ENCODE results near the gene SLC38A11. TPM values are rescaled to one million over a fixed set of nuclear protein-coding genes. Genes with fewer than 3 reads are reported as not detected.

The SLC38A11 gene
- total and polyA plus RNA-seq, 4 donors: 0.63 to 1.4 (median 1.1) TPM; not detected in 1

DNA sequence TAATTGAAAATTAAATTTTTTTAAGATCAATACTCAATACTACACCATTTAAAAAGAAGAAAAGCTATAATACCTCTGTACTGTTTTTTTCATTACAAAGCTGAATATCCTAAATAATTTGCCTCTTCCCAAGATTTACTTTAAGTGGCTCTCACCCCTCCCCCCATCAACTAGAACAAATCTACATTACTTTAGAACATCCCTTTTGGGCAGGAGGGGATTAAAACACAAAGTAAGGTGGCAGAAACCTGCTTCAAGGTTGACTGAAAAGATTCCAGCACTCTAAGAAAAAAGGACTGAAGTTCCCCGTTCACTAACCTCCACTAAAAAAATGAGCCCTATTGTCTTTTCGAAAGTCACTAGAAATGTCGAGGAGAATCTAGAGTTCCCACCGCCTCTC, 42.3 kb downstream of the SLC38A11 start:
- Histone ChIP-seq H3K27ac (ENCODE audit: low read depth in 1 of 2, low read length in 2 of 2) (no peak overlapping the region), H3K27me3 (ENCODE audit: control insufficient read depth in 1 of 2, insufficient read depth in 2 of 2, low read length in 1 of 2) (no peaks in the 10 kb centered on the region), H3K4me1 (ENCODE audit: control insufficient read depth in 1 of 2, insufficient read depth in 2 of 2, low read length in 2 of 2) (peaks cover 0 to 2% of the 10 kb centered on the region in 2 donors), H3K9me3 (ENCODE audit: control insufficient read depth, low read length) (no peaks in the 10 kb centered on the region), H3K4me3 (ENCODE audit: low read length in 2 of 2) (no peak overlapping the region), H3K36me3 (ENCODE audit: control insufficient read depth in 1 of 2, insufficient read depth in 2 of 2, low read length in 1 of 2) (no peaks in the 10 kb centered on the region)
- ATAC-seq (ENCODE audit: low FRiP score) (no peak), DNase-seq (no peak)
- 92 to 94% methylated on average over 4 of the region's 4 CpGs for WGBS, 2 donors
- intact Hi-C loops (cut with DNase I): loop anchor here (5.0 to 10.0 kb wide), 2 partner anchors 71 to 348 kb away; partner anchors contain the start of gene COBLL1 (in 1 of the 2)

DNA sequence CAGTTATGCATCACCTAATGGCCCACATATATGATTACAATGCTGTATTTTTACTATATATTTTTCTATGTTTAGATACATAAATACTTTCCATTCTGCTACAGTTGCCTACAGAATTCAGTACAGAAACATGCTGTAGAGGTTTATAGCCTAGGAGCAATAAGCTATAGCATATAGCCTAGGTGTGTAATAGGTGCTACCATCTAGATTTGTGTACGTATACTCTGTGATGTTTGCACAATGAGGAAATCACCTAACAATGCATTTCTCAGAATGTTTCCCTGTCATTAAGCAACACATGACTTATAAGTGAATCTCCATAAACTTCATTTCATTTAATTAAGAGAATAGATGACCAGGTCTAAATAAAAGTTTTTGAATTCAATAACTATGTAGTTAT, 43.5 kb downstream of the SLC38A11 start:
- Histone ChIP-seq H3K27me3 (ENCODE audit: control insufficient read depth in 1 of 2, insufficient read depth in 2 of 2, low read length in 1 of 2) (no peaks in the 10 kb centered on the region), H3K36me3 (ENCODE audit: control insufficient read depth in 1 of 2, insufficient read depth in 2 of 2, low read length in 1 of 2) (no peaks in the 10 kb centered on the region), H3K27ac (ENCODE audit: low read depth in 1 of 2, low read length in 2 of 2) (no peak overlapping the region), H3K9me3 (ENCODE audit: control insufficient read depth, low read length) (no peaks in the 10 kb centered on the region), H3K4me3 (ENCODE audit: low read length in 2 of 2) (no peak overlapping the region), H3K4me1 (ENCODE audit: control insufficient read depth in 1 of 2, insufficient read depth in 2 of 2, low read length in 2 of 2) (peaks cover 0 to 2% of the 10 kb centered on the region in 2 donors)
- WGBS, 2 donors: 55 to 68% methylated on average over 1 of the region's 1 CpG
- no peak for ATAC-seq (ENCODE audit: low FRiP score)
- DNase-seq: no peak
- intact Hi-C loops (cut with DNase I): loop anchor here (5.0 to 10.0 kb wide), 2 partner anchors 70 to 347 kb away; partner anchors contain the start of gene COBLL1 (in 1 of the 2)

DNA sequence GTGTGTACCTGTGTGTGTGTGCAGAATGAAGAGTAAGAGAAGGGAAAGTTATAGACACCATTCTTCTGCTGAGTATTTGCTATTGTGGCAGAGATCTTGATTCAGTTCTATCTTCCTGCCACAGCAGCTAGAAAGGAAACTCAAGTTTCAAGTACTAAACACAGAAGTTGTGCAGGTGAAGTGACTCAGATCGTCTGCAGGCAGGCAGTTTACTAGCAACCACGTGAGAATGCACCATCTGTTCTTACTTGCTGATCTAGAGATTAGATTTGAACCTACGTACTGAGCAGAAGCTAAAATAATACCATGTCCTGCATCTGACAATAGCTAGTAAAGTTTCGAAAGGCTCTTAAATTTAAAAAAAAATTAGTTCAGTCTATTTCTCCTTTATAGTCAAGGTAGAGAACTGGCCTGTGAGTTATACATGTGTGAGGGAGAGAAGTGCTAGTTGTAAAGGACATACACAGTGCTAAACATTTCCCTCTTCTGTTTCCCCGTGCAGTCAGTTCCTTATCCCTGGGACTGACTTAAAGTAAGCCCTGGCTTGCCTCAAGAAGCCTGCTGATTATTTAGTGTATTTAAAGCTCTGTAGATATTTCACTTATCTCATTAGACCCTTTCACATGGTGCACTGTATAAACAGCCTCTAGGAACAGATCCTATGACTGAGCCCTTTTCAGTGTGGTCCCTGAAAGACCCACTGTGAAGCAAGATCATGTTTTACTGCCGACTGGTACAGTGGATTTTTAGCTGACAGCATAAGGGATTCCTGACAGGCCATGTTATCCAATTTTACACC, 45.0 kb downstream of the SLC38A11 start:
- peak; percentile 44 for ATAC-seq (ENCODE audit: low FRiP score)
- Histone ChIP-seq H3K9me3 (ENCODE audit: control insufficient read depth, low read length) (no peaks in the 10 kb centered on the region), H3K4me1 (ENCODE audit: control insufficient read depth in 1 of 2, insufficient read depth in 2 of 2, low read length in 2 of 2) (peaks cover 0 to 2% of the 10 kb centered on the region in 2 donors), H3K27me3 (ENCODE audit: control insufficient read depth in 1 of 2, insufficient read depth in 2 of 2, low read length in 1 of 2) (no peaks in the 10 kb centered on the region), H3K4me3 (ENCODE audit: low read length in 2 of 2) (no peak overlapping the region), H3K27ac (ENCODE audit: low read depth in 1 of 2, low read length in 2 of 2) (peak overlapping the region; percentile 8 to 76), H3K36me3 (ENCODE audit: control insufficient read depth in 1 of 2, insufficient read depth in 2 of 2, low read length in 1 of 2) (no peaks in the 10 kb centered on the region)
- intact Hi-C loops (cut with DNase I): loop anchor here (5.0 to 10.0 kb wide), 2 partner anchors 68 to 345 kb away; partner anchors contain the start of gene COBLL1 (in 1 of the 2)
- 11 to 13% methylated on average over 6 of the region's 6 CpGs for WGBS, 2 donors
- no peak for DNase-seq

DNA sequence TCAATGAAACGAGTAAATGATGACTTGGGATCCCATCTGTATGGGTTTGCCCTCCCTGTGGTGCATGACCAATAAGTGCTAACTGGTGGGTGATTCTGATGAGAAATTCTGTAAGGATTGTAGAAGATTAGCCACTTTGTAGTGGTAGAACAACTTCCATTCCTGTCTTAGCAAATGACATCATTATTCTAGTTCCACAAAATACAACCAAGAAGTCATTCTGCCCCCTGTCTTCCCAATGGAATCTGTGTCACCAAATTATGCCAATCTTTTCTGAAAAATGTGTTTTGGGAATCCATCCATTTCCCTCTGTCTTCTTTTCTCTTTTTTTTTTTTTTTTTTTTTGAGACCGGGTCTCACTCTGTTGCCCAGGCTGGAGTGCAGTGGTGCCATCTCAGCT, 48.4 kb downstream of the SLC38A11 start:
- Histone ChIP-seq H3K27me3 (ENCODE audit: control insufficient read depth in 1 of 2, insufficient read depth in 2 of 2, low read length in 1 of 2) (no peaks in the 10 kb centered on the region), H3K4me1 (ENCODE audit: control insufficient read depth in 1 of 2, insufficient read depth in 2 of 2, low read length in 2 of 2) (peaks cover 0 to 2% of the 10 kb centered on the region in 2 donors), H3K36me3 (ENCODE audit: control insufficient read depth in 1 of 2, insufficient read depth in 2 of 2, low read length in 1 of 2) (no peaks in the 10 kb centered on the region), H3K9me3 (ENCODE audit: control insufficient read depth, low read length) (no peaks in the 10 kb centered on the region), H3K27ac (ENCODE audit: low read depth in 1 of 2, low read length in 2 of 2) (no peak overlapping the region), H3K4me3 (ENCODE audit: low read length in 2 of 2) (no peak overlapping the region)
- no peak for DNase-seq
- ATAC-seq (ENCODE audit: low FRiP score): no peak
- intact Hi-C loops (cut with DNase I): no loop called here
- WGBS, 2 donors: 97% methylated on average over 2 of the region's 2 CpGs

DNA sequence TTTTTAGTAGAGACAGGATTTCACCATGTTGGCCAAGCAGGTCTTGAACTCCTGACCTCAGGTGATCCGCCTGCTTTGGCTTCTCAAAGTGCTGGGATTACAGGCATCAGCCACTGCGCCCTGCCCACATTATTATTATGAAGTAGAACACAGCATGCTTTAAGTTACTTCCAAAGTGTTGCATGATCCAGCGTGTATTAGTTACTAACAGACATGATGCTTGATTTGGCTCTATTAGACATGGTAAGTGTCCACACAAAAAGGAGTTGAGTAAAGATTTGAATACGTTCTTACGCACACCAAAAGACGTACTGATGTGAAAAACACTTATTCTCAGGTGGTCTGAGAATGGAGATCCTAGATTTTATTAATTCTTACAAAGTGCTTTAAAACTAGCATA, 50.0 kb downstream of the SLC38A11 start:
- Histone ChIP-seq H3K9me3 (ENCODE audit: control insufficient read depth, low read length) (no peaks in the 10 kb centered on the region), H3K4me1 (ENCODE audit: control insufficient read depth in 1 of 2, insufficient read depth in 2 of 2, low read length in 2 of 2) (no peaks in the 10 kb centered on the region), H3K27ac (ENCODE audit: low read depth in 1 of 2, low read length in 2 of 2) (no peak overlapping the region), H3K27me3 (ENCODE audit: control insufficient read depth in 1 of 2, insufficient read depth in 2 of 2, low read length in 1 of 2) (no peaks in the 10 kb centered on the region), H3K4me3 (ENCODE audit: low read length in 2 of 2) (no peak overlapping the region), H3K36me3 (ENCODE audit: control insufficient read depth in 1 of 2, insufficient read depth in 2 of 2, low read length in 1 of 2) (no peaks in the 10 kb centered on the region)
- WGBS, 2 donors: 96 to 97% methylated on average over 6 of the region's 6 CpGs
- intact Hi-C loops (cut with DNase I): no loop called here
- ATAC-seq (ENCODE audit: low FRiP score) (no peak), DNase-seq (no peak)

DNA sequence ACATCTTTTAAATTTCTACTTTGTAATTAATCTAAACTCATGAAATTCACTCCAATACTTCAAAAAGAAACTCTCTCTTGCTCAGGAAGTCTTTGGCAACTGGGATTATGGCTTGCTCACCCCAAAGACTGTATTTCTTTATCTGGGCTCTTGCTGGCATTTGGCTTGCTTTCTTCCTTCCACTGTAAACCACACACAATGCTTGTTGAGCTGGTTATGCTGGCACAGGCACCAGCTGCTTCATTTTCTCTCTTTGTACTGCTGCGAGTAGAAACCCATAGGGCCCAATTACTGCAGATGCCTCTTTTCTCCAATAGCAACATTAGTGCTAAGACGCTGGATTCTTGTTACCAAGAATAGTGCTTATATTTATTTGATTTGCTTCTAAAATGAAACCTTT, 51.4 kb downstream of the SLC38A11 start:
- H3K27ac ChIP-seq (ENCODE audit: low read depth in 1 of 2, low read length in 2 of 2): no peak overlapping the region
- no peak for ATAC-seq (ENCODE audit: low FRiP score)
- H3K4me3 ChIP-seq (ENCODE audit: low read length in 2 of 2): no peak overlapping the region
- H3K9me3 ChIP-seq (ENCODE audit: control insufficient read depth, low read length): no peaks in the 10 kb centered on the region
- intact Hi-C loops (cut with DNase I): no loop called here
- H3K27me3 ChIP-seq (ENCODE audit: control insufficient read depth in 1 of 2, insufficient read depth in 2 of 2, low read length in 1 of 2): no peaks in the 10 kb centered on the region
- H3K36me3 ChIP-seq (ENCODE audit: control insufficient read depth in 1 of 2, insufficient read depth in 2 of 2, low read length in 1 of 2): no peaks in the 10 kb centered on the region
- WGBS, 2 donors: 4 to 8% methylated on average over 2 of the region's 2 CpGs
- H3K4me1 ChIP-seq (ENCODE audit: control insufficient read depth in 1 of 2, insufficient read depth in 2 of 2, low read length in 2 of 2): no peaks in the 10 kb centered on the region
- DNase-seq: no peak

DNA sequence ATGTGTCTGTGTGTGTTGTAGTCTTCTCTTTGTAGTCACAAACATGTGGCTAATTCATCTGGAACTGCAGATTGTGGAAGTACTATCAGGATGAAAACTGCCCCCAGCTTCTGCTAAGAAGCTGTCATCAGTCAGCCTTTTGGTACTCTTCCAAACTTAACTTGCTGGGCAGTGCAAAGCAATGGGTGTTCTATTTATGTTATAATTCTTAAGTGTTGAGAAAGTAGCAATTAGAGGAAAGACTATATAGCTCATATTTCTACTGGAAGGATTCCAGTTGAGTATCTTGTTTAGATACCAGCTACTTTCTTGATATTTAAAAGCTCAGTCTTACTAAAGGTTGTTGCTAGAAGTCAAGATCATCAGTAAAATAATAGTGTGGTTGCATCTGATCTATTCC, 52.1 kb downstream of the SLC38A11 start:
- Histone ChIP-seq H3K27ac (ENCODE audit: low read depth in 1 of 2, low read length in 2 of 2) (no peak overlapping the region), H3K4me3 (ENCODE audit: low read length in 2 of 2) (no peak overlapping the region), H3K36me3 (ENCODE audit: control insufficient read depth in 1 of 2, insufficient read depth in 2 of 2, low read length in 1 of 2) (no peaks in the 10 kb centered on the region), H3K4me1 (ENCODE audit: control insufficient read depth in 1 of 2, insufficient read depth in 2 of 2, low read length in 2 of 2) (no peaks in the 10 kb centered on the region), H3K9me3 (ENCODE audit: control insufficient read depth, low read length) (no peaks in the 10 kb centered on the region), H3K27me3 (ENCODE audit: control insufficient read depth in 1 of 2, insufficient read depth in 2 of 2, low read length in 1 of 2) (no peaks in the 10 kb centered on the region)
- intact Hi-C loops (cut with DNase I): no loop called here
- ATAC-seq (ENCODE audit: low FRiP score) (no peak), DNase-seq (no peak)

DNA sequence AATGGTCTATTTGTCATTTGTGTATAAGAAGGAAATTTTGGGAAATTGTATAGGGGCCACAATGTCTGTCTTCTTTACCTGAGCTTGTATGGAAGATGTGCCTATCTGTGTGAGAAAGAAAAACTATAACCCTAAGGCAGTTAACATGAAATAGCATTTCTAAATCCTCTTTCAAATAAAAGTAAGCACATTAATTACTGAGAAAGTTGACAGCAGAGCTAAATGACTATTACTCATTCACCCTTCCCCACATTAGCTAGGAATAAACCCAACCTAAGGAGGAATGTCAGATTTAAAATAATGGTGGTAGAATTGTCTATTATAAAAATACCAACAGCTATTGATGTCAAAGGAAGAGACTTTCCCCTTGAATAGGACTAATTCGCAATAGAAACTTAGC, 56.2 kb downstream of the SLC38A11 start:
- no peak for DNase-seq
- no peak overlapping the region for H3K27ac ChIP-seq (ENCODE audit: low read depth in 1 of 2, low read length in 2 of 2)
- intact Hi-C loops (cut with DNase I): no loop called here
- no peaks in the 10 kb centered on the region for H3K36me3 ChIP-seq (ENCODE audit: control insufficient read depth in 1 of 2, insufficient read depth in 2 of 2, low read length in 1 of 2)
- ATAC-seq (ENCODE audit: low FRiP score): no peak
- no peaks in the 10 kb centered on the region for H3K4me1 ChIP-seq (ENCODE audit: control insufficient read depth in 1 of 2, insufficient read depth in 2 of 2, low read length in 2 of 2)
- no peak overlapping the region for H3K4me3 ChIP-seq (ENCODE audit: low read length in 2 of 2)
- no peaks in the 10 kb centered on the region for H3K9me3 ChIP-seq (ENCODE audit: control insufficient read depth, low read length)
- no peaks in the 10 kb centered on the region for H3K27me3 ChIP-seq (ENCODE audit: control insufficient read depth in 1 of 2, insufficient read depth in 2 of 2, low read length in 1 of 2)
- 95 to 98% methylated on average over 1 of the region's 1 CpG for WGBS, 2 donors

DNA sequence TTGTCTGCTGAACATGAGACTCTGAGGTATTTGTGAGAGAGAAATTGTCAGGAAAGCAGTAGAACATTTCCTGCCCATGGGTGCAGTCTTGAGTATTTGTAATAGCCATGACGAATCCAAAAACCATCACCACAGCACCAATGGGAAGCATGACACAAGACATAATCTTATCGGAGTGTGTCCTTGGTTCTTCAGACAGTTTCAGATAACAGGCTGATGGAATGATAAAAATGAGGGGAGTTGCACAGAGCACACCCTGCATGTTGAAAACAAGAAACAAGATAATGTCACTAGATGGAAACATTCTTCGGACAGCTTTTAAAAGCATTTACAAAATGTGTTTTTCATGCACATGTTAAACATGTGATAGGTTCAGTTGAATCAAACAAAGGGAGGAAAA, 56.9 kb downstream of the SLC38A11 start:
- H3K27me3 ChIP-seq (ENCODE audit: control insufficient read depth in 1 of 2, insufficient read depth in 2 of 2, low read length in 1 of 2): no peaks in the 10 kb centered on the region
- 25 to 26% methylated on average over 3 of the region's 3 CpGs for WGBS, 2 donors
- no peak for DNase-seq
- intact Hi-C loops (cut with DNase I): no loop called here
- no peaks in the 10 kb centered on the region for H3K36me3 ChIP-seq (ENCODE audit: control insufficient read depth in 1 of 2, insufficient read depth in 2 of 2, low read length in 1 of 2)
- H3K4me1 ChIP-seq (ENCODE audit: control insufficient read depth in 1 of 2, insufficient read depth in 2 of 2, low read length in 2 of 2): no peaks in the 10 kb centered on the region
- no peak overlapping the region for H3K27ac ChIP-seq (ENCODE audit: low read depth in 1 of 2, low read length in 2 of 2)
- no peak overlapping the region for H3K4me3 ChIP-seq (ENCODE audit: low read length in 2 of 2)
- H3K9me3 ChIP-seq (ENCODE audit: control insufficient read depth, low read length): no peaks in the 10 kb centered on the region
- ATAC-seq (ENCODE audit: low FRiP score): no peak
